Activated T-cell treated with anti-CD3 and anti-CD28 coated beads, Interleukin-2, amount 50 U/mL, for 72 hours (primary cell): ENCODE results near the gene KRT5. TPM values are rescaled to one million over a fixed set of nuclear protein-coding genes. Genes with fewer than 3 reads are reported as not detected.

Experiments
- total RNA-seq, 2 donors: library from RNA; stranded (reverse); gene quantifications; one replicate each; pipeline ENCODE4 v1.2.3, GENCODE V29; 2022

Gene KRT5
- total RNA-seq, 2 donors from 2014 or later = not detected

Other genes starting within 250 kb of the KRT5 start
- under 1 TPM; 0.82 to 1.00 TPM for gene KRT86, start 245.7 kb downstream of the KRT5 start, total RNA-seq
- not detected for gene KRT81, start 228.9 kb downstream of the KRT5 start, total RNA-seq
- not detected for gene KRT83, start 199.0 kb downstream of the KRT5 start, total RNA-seq
- gene KRT85, start 152.9 kb downstream of the KRT5 start, total RNA-seq = not detected
- not detected for gene KRT84, start 134.7 kb downstream of the KRT5 start, total RNA-seq
- gene KRT82, start 114.1 kb downstream of the KRT5 start, total RNA-seq = not detected
- not detected for gene KRT75, start 86.0 kb downstream of the KRT5 start, total RNA-seq
- not detected for gene KRT6B, start 68.2 kb downstream of the KRT5 start, total RNA-seq
- gene KRT6C, start 46.6 kb downstream of the KRT5 start, total RNA-seq = not detected
- gene KRT6A, start 27.1 kb downstream of the KRT5 start, total RNA-seq = not detected
- not detected for gene KRT71, start 32.8 kb upstream of the KRT5 start, total RNA-seq
- gene KRT74, start 53.4 kb upstream of the KRT5 start, total RNA-seq = under 1 TPM in 1 of 2 donors, not detected in 1; 0.12 TPM
- 1 to 10 TPM in 1 of 2 donors, under 1 TPM in 1; 0.31 to 2.3 TPM for gene KRT72, start 81.1 kb upstream of the KRT5 start, total RNA-seq
- gene KRT73, start 98.2 kb upstream of the KRT5 start, total RNA-seq = 1 to 10 TPM in 1 of 2 donors, under 1 TPM in 1; 0.36 to 1.3 TPM
- gene KRT2, start 131.8 kb upstream of the KRT5 start, total RNA-seq = not detected
- gene KRT1, start 160.0 kb upstream of the KRT5 start, total RNA-seq = not detected
- gene KRT77, start 183.1 kb upstream of the KRT5 start, total RNA-seq = not detected